Adrenal gland (tissue), 12 donors: ENCODE measurements around the gene KIF26A. TPM values are rescaled to one million over a fixed set of nuclear protein-coding genes. Genes with fewer than 3 reads are reported as not detected.
A peak's percentile ranks its signal among the peaks of the same experiment; 100 is the strongest.

Experiments used
- DNase-seq, 7 donors: peaks; one replicate each; pipeline ENCODE4 v3.0.0-alpha.2; 2019 to 2020
- H3K27ac ChIP-seq, 5 donors: fragments of 200-600 bp; sonication (generic) in 4 of 5; 1 replicate in 3 of 5; 2 replicates in 2 of 5; pipeline versions ENCODE4 v1.5.1 to v1.8.0; 2016 to 2020; ENCODE audit warnings: mild to moderate bottlenecking in 1 of 5
- H3K27me3 ChIP-seq: fragments of 200-600 bp; 2 replicates; pipeline ENCODE4 v1.8.0; 2021
- H3K36me3 ChIP-seq, 2 donors: fragments of 200-600 bp; replicated peaks in 1 of 2; 1 replicate in 1 of 2; 2 replicates in 1 of 2; pipeline versions ENCODE4 v1.5.1 to v1.8.0; 2018 to 2022
- H3K4me1 ChIP-seq, 2 donors: fragments of 200-600 bp; replicated peaks in 1 of 2; 1 replicate in 1 of 2; 2 replicates in 1 of 2; pipeline versions ENCODE4 v1.5.1 to v1.8.0; 2018 to 2021
- H3K4me3 ChIP-seq, 4 donors: fragments of 200-600 bp; sonication (generic) in 3 of 4; one replicate each; pipeline ENCODE4 v1.5.1; 2016 to 2018
- H3K9me3 ChIP-seq, 3 donors: fragments of 200-600 bp; sonication (generic) in 1 of 3; replicated peaks in 1 of 3; 1 replicate in 2 of 3; 2 replicates in 1 of 3; pipeline versions ENCODE4 v1.5.1 to v1.8.0; 2016 to 2021
- POLR2A ChIP-seq, 2 donors: fragments of 450-650 bp; IDR thresholded peaks; one replicate each; pipeline ENCODE4 v1.6.1; 2017; ENCODE audit warnings: antibody characterized with exemption in 2 of 2, mild to moderate bottlenecking in 2 of 2, moderate library complexity in 1 of 2
- WGBS, 4 donors: extraction: QIAGEN DNeasy Blood & Tissue Kit in 2 of 4; methylation state at CpG; one replicate each; pipeline versions ENCODE4 v1.1.5 to v1.1.7; 2013 to 2017; 5-methylcytosine and 5-hydroxymethylcytosine counted together
- intact Hi-C, 2 donors: fragments of 100-400 bp; cut with DNase I; formaldehyde crosslinking; loops; one replicate each; pipeline versions ENCODE4 v1.14.1 to v1.15.0; 2022 to 2023
- polyA plus RNA-seq, 3 donors: library from polyadenylated mRNA; stranded (reverse); fragments of 200-250 nt in 2 of 3; fragments of 350-450 nt in 1 of 3; fragmentation: Illumina TruSeq in 1 of 3; extraction: RNeasy Lipid Tissue Mini Kit (QIAGEN cat#74804) in 1 of 3; gene quantifications; one replicate each; pipeline ENCODE4 v1.2.3, GENCODE V29; 2013 to 2014
- total RNA-seq, 9 donors: library from RNA; depleted of rRNA in 4 of 9; stranded (reverse); fragments of >200 nt in 4 of 9; fragments of 120-200 nt in 1 of 9; fragmentation: NEBNext Ultra II Directional in 1 of 9; extraction: Animal tissue kit (Norgen Biotek cat#: 25700) in 1 of 9; gene quantifications; one replicate each; pipeline versions ENCODE4 v1.1.0 to v1.2.4, GENCODE V29; 2013 to 2023
- TF ChIP-seq, protein P1 (sequence below), 6 experiments: fragments of 450-650 bp in 4 of 6; fragments of 200-600 bp in 2 of 6; sonication (generic) in 1 of 6; IDR thresholded peaks; 1 replicate in 5 of 6; 2 replicates in 1 of 6; pipeline versions ENCODE4 v1.5.1 to v1.8.0; 2016 to 2021; ENCODE audit warnings: antibody characterized with exemption in 6 of 6, mild to moderate bottlenecking in 2 of 6, moderate library complexity in 1 of 6
- donor health status: healthy with polysubstance abuse.
- donor health status: Bipolar disorder and iron deficiency.
- donor health status: DM: yes; HTN: yes; CAD: no.
- donor health status: DM: no; HTN: no; CAD: no.
- donor health status: DM: no; HTN: no; CAD: no.
- donor health status: DM: yes; HTN: yes; CAD: no.

KIF26A gene
- total and polyA plus RNA-seq, 12 donors = 0.49 to 23.9 (median 6.5) TPM

DNA sequence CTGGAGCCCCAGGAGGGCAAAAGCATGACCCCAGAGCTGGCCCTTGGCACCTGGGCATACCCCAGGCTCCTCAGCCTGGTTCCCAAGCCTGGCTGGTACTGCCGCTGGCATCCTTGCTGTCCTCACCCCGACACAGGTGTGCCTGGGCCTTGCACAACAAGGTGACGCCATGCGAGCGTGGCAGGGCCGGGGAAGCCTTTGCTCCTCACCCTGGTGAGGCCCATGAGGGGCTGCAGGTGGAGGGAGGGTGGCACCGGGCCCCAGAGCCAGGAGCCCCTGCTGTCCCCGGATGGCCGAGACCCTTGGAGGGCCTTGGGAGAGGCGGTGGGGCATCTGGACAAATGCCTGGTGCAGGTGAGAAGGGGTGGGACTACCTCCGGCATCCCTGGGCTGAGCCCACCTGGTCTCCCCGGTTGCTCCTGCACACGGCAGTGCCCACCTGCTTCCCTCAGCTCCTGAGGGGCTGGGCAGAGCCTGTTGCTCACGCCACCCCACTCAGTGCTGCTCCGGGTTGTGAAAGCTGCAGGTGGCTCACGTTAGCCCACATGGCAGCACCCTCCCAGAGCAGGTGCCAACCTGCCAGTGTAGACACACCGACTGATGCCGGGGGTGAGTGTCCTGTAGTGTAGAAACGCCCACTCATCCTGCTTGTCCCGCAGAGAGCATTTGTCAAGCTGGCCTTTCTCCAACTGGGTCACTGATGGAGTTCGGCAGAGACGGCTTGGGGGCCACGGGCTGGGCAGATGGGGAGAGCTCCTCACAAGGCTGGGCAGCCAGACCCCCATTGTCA is 24.6 kb upstream of the KIF26A start:
- Histone ChIP-seq H3K4me1 (peaks cover 9 to 11% of the 10 kb centered on the region in 2 donors), H3K27me3 (peaks cover 32% of the 10 kb centered on the region), H3K27ac (no peak overlapping the region), H3K4me3 (no peak overlapping the region), H3K36me3 (no peaks in the 10 kb centered on the region), H3K9me3 (no peaks in the 10 kb centered on the region)
- intact Hi-C loops = no loop called here
- TF ChIP-seq POLR2A (IDR thresholded peaks at IDR 0.05) = no peak
- TF ChIP-seq, protein P1, sequence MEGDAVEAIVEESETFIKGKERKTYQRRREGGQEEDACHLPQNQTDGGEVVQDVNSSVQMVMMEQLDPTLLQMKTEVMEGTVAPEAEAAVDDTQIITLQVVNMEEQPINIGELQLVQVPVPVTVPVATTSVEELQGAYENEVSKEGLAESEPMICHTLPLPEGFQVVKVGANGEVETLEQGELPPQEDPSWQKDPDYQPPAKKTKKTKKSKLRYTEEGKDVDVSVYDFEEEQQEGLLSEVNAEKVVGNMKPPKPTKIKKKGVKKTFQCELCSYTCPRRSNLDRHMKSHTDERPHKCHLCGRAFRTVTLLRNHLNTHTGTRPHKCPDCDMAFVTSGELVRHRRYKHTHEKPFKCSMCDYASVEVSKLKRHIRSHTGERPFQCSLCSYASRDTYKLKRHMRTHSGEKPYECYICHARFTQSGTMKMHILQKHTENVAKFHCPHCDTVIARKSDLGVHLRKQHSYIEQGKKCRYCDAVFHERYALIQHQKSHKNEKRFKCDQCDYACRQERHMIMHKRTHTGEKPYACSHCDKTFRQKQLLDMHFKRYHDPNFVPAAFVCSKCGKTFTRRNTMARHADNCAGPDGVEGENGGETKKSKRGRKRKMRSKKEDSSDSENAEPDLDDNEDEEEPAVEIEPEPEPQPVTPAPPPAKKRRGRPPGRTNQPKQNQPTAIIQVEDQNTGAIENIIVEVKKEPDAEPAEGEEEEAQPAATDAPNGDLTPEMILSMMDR (IDR thresholded peaks at IDR 0.05) = no peak
- WGBS, 4 donors = 28 to 72% (median 68%) methylated on average over 8 to 23 of the region's 23 CpGs
- DNase-seq = peak in 1 of 7 donors; percentile 4

DNA sequence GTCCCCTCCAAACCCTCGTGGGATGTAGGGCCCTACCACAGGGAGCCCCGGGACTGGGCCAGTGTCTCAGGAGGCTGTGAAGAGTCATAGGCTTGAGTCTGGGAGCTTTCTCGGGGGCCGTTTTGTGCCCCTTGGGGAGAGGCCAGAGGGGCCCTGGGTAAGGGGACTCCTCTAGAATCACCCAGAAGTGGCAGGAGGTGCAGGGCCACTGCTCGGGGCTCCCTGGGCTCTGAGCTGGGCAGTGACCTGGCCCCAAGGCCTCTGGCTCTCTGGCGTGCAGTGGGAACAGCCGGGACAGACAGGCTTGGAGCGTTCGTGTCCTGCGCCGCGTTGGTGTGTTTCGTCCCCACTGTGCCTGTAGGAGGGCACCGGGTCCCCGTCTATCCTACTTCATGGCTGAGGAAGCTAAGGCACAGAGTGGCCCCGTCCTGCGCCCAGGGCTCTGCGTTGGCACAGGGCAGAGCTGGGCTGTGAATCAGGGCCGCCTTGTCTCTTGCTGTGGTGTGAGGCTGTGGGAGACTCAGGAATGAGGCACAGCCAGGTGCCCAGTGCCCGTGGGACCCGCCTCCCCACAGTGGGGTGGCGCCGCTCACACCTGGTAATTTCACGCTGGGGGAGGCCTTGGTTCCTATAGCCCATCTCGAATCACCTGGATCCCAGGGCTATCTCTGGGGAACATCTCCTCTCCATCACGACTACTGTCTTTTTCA is 23.8 kb upstream of the KIF26A start:
- Histone ChIP-seq H3K27me3 (peaks cover 36% of the 10 kb centered on the region), H3K4me1 (peaks cover 9 to 11% of the 10 kb centered on the region in 2 donors), H3K9me3 (no peaks in the 10 kb centered on the region), H3K4me3 (no peak overlapping the region), H3K36me3 (no peaks in the 10 kb centered on the region), H3K27ac (no peak overlapping the region)
- intact Hi-C loops = no loop called here
- peak in 1 of 7 donors; percentile 5 for DNase-seq
- TF ChIP-seq, protein P1 (IDR thresholded peaks at IDR 0.05) = no peak
- TF ChIP-seq POLR2A (IDR thresholded peaks at IDR 0.05) = no peak
- 79 to 80% (median 79%) methylated on average over 9 to 26 of the region's 26 CpGs for WGBS, 4 donors

DNA sequence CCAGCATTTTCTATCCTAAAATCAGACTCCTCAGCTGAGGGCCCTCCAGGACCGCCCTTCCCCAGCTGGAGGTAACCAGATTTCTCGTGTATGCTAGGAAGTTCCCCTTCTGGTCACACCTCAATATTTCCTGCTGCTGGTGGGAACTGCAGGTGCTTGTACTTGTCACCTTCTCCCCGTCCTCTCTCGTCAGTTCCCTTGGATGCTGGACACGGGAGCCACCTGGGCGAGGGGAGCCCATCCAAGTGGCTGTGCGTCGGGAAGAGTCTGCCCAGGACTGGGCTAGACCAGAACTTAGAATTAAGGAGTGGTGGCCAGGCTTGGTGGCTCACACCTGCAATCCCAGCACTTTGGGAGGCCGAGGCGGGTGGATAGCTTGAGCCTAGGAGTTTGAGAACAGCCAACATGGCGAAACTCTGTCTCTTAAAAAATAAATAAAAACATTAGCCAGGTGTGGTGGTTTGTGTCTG is 23.2 kb upstream of the KIF26A start:
- no peak for TF ChIP-seq POLR2A (IDR thresholded peaks at IDR 0.05)
- TF ChIP-seq, protein P1 (IDR thresholded peaks at IDR 0.05) = no peak
- no peak overlapping the region for H3K27ac ChIP-seq
- peaks cover 9 to 11% of the 10 kb centered on the region in 2 donors for H3K4me1 ChIP-seq
- no peaks in the 10 kb centered on the region for H3K9me3 ChIP-seq
- no peak overlapping the region for H3K4me3 ChIP-seq
- peak in 1 of 7 donors; percentile 5 for DNase-seq
- intact Hi-C loops = no loop called here
- H3K36me3 ChIP-seq = no peaks in the 10 kb centered on the region
- 72 to 80% (median 79%) methylated on average over 11 of the region's 11 CpGs for WGBS, 4 donors
- H3K27me3 ChIP-seq = peaks cover 36% of the 10 kb centered on the region

DNA sequence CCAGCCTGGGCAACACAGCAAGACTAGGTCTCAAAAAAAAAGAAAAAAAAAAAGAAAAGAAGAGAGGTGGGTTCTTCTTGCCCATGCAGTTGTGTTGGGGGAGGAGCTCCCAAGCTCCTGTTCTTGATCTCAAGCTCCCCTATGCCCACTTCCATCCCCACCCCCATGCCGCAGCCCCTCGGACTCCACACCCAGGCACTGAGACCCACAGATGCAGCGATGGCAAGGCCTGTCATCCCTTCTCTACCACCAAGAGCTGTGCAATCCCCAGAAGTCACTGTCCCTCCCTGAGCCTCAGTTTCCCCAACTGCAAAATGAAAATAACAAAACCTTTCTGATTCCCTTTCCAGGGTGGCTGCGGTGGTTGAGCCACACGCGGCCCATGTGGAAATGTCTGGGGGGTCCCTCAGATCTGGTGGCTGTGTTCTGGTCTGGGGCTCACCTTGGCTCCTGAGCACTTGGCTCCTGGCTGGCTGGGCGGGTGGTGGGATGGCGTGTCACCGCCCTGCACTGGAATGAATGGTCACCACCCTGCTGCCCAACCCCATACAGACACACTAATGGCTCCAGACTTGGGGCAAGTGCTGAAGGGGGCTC is 22.6 kb upstream of the KIF26A start:
- intact Hi-C loops = no loop called here
- H3K27me3 ChIP-seq = peaks cover 36% of the 10 kb centered on the region
- no peak for DNase-seq
- H3K4me3 ChIP-seq = no peak overlapping the region
- H3K9me3 ChIP-seq = no peaks in the 10 kb centered on the region
- H3K4me1 ChIP-seq = peaks cover 9 to 11% of the 10 kb centered on the region in 2 donors
- no peak overlapping the region for H3K27ac ChIP-seq
- WGBS, 4 donors = 81 to 100% (median 89%) methylated on average over 3 to 9 of the region's 9 CpGs
- TF ChIP-seq, protein P1 (IDR thresholded peaks at IDR 0.05) = no peak
- TF ChIP-seq POLR2A (IDR thresholded peaks at IDR 0.05) = no peak
- no peaks in the 10 kb centered on the region for H3K36me3 ChIP-seq
